DND-41 (cell line): ENCODE measurements around the gene CTSH.

Experiments
- ATAC-seq: fragments of 200-7000 bp; cut with Tn5 transposase; 3 replicates; pipeline ENCODE4 v1.9.1; 2021; ENCODE audit warnings: low read depth; ENCODE audit not compliant: insufficient read depth
- DNase-seq: peaks from one replicate; pipeline ENCODE4 v3.0.0-alpha.2; 2020
- H2AFZ ChIP-seq: 2 replicates; pipeline ENCODE4 v1.6.0; 2012; ENCODE audit warnings: low read depth, low read length
- H3K27ac ChIP-seq: 2 replicates; pipeline ENCODE4 v1.5.1; 2012; ENCODE audit warnings: low read length, inconsistent platforms
- H3K27me3 ChIP-seq: fragments of 200-600 bp; sonication (generic); 2 replicates; pipeline ENCODE4 v1.6.0; 2012; ENCODE audit warnings: low read length, mild to moderate bottlenecking, inconsistent platforms; ENCODE audit not compliant: insufficient read depth, poor library complexity
- H3K36me3 ChIP-seq: 2 replicates; pipeline ENCODE4 v1.5.1; 2012; ENCODE audit warnings: low read length, inconsistent platforms; ENCODE audit not compliant: insufficient read depth
- H3K4me1 ChIP-seq: 2 replicates; pipeline ENCODE4 v1.5.1; 2012; ENCODE audit warnings: mild to moderate bottlenecking, low read length; ENCODE audit not compliant: insufficient read depth
- H3K4me2 ChIP-seq: 2 replicates; pipeline ENCODE4 v1.6.0; 2012; ENCODE audit warnings: mild to moderate bottlenecking, moderate library complexity, low read length, inconsistent platforms; ENCODE audit not compliant: insufficient read depth
- H3K4me3 ChIP-seq, 2 experiments: fragments of 200-600 bp in 1 of 2; shearing (Covaris generic) in 1 of 2; 2 replicates each; pipeline ENCODE4 v1.5.1; 2012 to 2016; ENCODE audit warnings: inconsistent platforms in 2 of 2, low read length in 2 of 2, mild to moderate bottlenecking in 2 of 2, low read depth in 1 of 2, moderate library complexity in 1 of 2
- H3K79me2 ChIP-seq: 2 replicates; pipeline ENCODE4 v1.6.0; 2012; ENCODE audit warnings: low read length, inconsistent platforms; ENCODE audit not compliant: insufficient read depth
- H3K9ac ChIP-seq: 2 replicates; pipeline ENCODE4 v1.6.0; 2012; ENCODE audit warnings: low read depth, mild to moderate bottlenecking, inconsistent platforms, low read length, moderate library complexity
- H3K9me3 ChIP-seq: 2 replicates; pipeline ENCODE4 v1.5.1; 2012; ENCODE audit warnings: low read length, moderate library complexity, mild to moderate bottlenecking, inconsistent platforms; ENCODE audit not compliant: insufficient read depth, severe bottlenecking
- H4K20me1 ChIP-seq: 2 replicates; pipeline ENCODE4 v1.6.0; 2012; ENCODE audit warnings: low read length; ENCODE audit not compliant: insufficient read depth
- EZH2 ChIP-seq: IDR thresholded peaks from 3 replicates; pipeline ENCODE4 v1.6.1; 2012; ENCODE audit warnings: borderline replicate concordance, low read depth, mild to moderate bottlenecking, moderate library complexity, low read length, inconsistent platforms; ENCODE audit not compliant: severe bottlenecking
- TF ChIP-seq, protein P1 (sequence below): IDR thresholded peaks from 2 replicates; pipeline ENCODE4 v1.5.1; 2012; ENCODE audit warnings: borderline replicate concordance, low read length, moderate library complexity, mild to moderate bottlenecking; ENCODE audit not compliant: poor library complexity, severe bottlenecking; ENCODE audit errors: extremely low read depth

Gene CTSH

GRCh38 chr15:78949461-78949860, 4.6 kb upstream of the CTSH start:
- DNase-seq = no peak
- no peak overlapping the region for H2AFZ ChIP-seq
- no peaks in the 10 kb centered on the region for H3K27me3 ChIP-seq
- peaks cover 4% of the 10 kb centered on the region; the same call in 1 of the 2 replicates for H3K4me1 ChIP-seq
- no peak for TF ChIP-seq EZH2
- TF ChIP-seq, protein P1, sequence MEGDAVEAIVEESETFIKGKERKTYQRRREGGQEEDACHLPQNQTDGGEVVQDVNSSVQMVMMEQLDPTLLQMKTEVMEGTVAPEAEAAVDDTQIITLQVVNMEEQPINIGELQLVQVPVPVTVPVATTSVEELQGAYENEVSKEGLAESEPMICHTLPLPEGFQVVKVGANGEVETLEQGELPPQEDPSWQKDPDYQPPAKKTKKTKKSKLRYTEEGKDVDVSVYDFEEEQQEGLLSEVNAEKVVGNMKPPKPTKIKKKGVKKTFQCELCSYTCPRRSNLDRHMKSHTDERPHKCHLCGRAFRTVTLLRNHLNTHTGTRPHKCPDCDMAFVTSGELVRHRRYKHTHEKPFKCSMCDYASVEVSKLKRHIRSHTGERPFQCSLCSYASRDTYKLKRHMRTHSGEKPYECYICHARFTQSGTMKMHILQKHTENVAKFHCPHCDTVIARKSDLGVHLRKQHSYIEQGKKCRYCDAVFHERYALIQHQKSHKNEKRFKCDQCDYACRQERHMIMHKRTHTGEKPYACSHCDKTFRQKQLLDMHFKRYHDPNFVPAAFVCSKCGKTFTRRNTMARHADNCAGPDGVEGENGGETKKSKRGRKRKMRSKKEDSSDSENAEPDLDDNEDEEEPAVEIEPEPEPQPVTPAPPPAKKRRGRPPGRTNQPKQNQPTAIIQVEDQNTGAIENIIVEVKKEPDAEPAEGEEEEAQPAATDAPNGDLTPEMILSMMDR = no peak
- no peaks in the 10 kb centered on the region for H3K36me3 ChIP-seq
- no peak overlapping the region for H3K9ac ChIP-seq
- H3K27ac ChIP-seq = no peak overlapping the region
- no peaks in the 10 kb centered on the region for H3K9me3 ChIP-seq
- H3K79me2 ChIP-seq = no peaks in the 10 kb centered on the region
- H4K20me1 ChIP-seq = no peaks in the 10 kb centered on the region
- no peak for ATAC-seq
- no peak overlapping the region for H3K4me2 ChIP-seq
- H3K4me3 ChIP-seq = no peak overlapping the region

- no peaks in the 10 kb centered on the region for H3K36me3 ChIP-seq
- no peaks in the 10 kb centered on the region for H3K9me3 ChIP-seq
- TF ChIP-seq, protein P1 = no peak
- no peak for TF ChIP-seq EZH2
- DNase-seq (no peak), ATAC-seq (no peak)
- H3K27ac ChIP-seq = no peak overlapping the region
- H3K4me3 ChIP-seq = no peak overlapping the region
- H3K9ac ChIP-seq = no peak overlapping the region
- no peak overlapping the region for H2AFZ ChIP-seq
- no peaks in the 10 kb centered on the region for H3K79me2 ChIP-seq
- no peaks in the 10 kb centered on the region for H4K20me1 ChIP-seq
- H3K27me3 ChIP-seq = no peaks in the 10 kb centered on the region
- H3K4me1 ChIP-seq = peaks cover 7% of the 10 kb centered on the region; the same call in 1 of the 2 replicates
- no peak overlapping the region for H3K4me2 ChIP-seq
These were observed 2.7 kb upstream of the CTSH start for GRCh38 chr15:78947506-78947905.

DNA sequence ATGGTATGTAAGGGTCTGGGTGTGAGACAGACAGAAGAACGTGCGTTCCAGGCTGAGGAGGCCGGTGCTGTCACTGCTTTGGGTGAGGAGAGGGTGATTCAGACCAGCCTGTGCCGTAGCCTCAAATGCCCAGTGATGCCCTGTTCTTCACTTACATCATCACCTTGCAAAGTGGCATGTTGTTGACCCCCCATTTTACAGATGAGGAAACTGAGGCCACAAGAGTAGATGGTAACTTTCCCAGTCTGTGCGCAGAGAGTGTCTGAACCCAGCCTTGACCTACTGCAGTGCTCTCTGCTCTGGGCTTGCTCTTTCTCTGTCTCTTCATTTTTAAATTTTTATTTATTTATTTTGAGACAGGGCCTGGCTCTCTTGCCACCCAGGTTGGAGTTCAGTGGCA, 1.6 kb upstream of the CTSH start:
- Histone ChIP-seq H2AFZ (no peak overlapping the region), H3K79me2 (no peaks in the 10 kb centered on the region), H3K27ac (no peak overlapping the region), H3K27me3 (no peaks in the 10 kb centered on the region), H3K4me2 (no peak overlapping the region), H4K20me1 (no peaks in the 10 kb centered on the region), H3K4me3 (no peak overlapping the region), H3K4me1 (peaks cover 7% of the 10 kb centered on the region; the same call in 1 of the 2 replicates), H3K9ac (no peak overlapping the region), H3K36me3 (no peaks in the 10 kb centered on the region), H3K9me3 (no peaks in the 10 kb centered on the region)
- TF ChIP-seq, protein P1 = no peak
- no peak for TF ChIP-seq EZH2
- ATAC-seq = no peak
- DNase-seq = no peak
